IMR-90 (cell line): ENCODE results near the gene ESR1.

Experiments used
- CEBPB ChIP-seq: IDR thresholded peaks from 2 replicates; pipeline ENCODE4 v1.6.1; 2012; ENCODE audit warnings: low read depth, low read length, improper control_type of control experiment
- POLR2A ChIP-seq: IDR thresholded peaks from 2 replicates; pipeline ENCODE4 v1.6.1; 2012; ENCODE audit warnings: mild to moderate bottlenecking, low read depth, low read length
- RFX5 ChIP-seq: IDR thresholded peaks from 2 replicates; pipeline ENCODE4 v1.8.0; 2012; ENCODE audit warnings: low read depth, mild to moderate bottlenecking, low read length, moderate library complexity
- TF ChIP-seq, protein P1 (sequence below): conservative IDR thresholded peaks from 2 replicates; pipeline ENCODE4 v1.5.1; 2012; ENCODE audit warnings: mild to moderate bottlenecking, low read depth, low read length, improper control_type of control experiment

DNA sequence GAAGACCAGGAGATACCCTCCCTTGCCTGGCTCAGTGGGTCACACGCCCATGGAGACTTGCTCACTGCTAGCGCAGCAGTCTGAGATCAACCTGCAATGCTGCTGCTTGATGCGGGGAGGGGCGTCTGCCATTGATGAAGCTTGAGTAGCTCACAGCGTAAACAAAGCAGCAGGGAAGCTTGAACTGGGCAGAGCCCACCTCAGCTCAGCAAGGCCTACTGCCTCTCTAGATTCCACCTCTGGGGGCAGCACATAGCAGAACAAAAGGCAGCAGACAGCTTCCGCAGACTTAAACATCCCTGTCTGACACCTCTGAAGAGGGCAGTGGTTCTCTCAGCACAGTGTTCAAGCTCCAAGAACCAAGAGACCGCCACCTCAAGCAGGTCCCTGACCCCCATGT lies 271.3 kb downstream of the ESR1 start:
- TF ChIP-seq, protein P1, sequence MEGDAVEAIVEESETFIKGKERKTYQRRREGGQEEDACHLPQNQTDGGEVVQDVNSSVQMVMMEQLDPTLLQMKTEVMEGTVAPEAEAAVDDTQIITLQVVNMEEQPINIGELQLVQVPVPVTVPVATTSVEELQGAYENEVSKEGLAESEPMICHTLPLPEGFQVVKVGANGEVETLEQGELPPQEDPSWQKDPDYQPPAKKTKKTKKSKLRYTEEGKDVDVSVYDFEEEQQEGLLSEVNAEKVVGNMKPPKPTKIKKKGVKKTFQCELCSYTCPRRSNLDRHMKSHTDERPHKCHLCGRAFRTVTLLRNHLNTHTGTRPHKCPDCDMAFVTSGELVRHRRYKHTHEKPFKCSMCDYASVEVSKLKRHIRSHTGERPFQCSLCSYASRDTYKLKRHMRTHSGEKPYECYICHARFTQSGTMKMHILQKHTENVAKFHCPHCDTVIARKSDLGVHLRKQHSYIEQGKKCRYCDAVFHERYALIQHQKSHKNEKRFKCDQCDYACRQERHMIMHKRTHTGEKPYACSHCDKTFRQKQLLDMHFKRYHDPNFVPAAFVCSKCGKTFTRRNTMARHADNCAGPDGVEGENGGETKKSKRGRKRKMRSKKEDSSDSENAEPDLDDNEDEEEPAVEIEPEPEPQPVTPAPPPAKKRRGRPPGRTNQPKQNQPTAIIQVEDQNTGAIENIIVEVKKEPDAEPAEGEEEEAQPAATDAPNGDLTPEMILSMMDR = no peak
- TF ChIP-seq RFX5 (no peak), CEBPB (no peak), POLR2A (no peak)
